ENCODE measurements around the gene FBXO33. TPM values are rescaled to one million over a fixed set of nuclear protein-coding genes. Genes with fewer than 3 reads are reported as not detected.
"Not testable (repeated sequence)": the region's sequence is repeated elsewhere in the genome, so short reads cannot be mapped to it uniquely, and the experiment has no call there.

Gene FBXO33
- total RNA-seq, 1 experiment from 2014 or later: 15.3 TPM

- no peaks in the 10 kb centered on the region for H3K9me3 ChIP-seq (replicated peaks)
- H3K27me3 ChIP-seq: no peaks in the 10 kb centered on the region
- no peak overlapping the region for H3K4me3 ChIP-seq
- H3K36me3 ChIP-seq: no peaks in the 10 kb centered on the region
- H3K27ac ChIP-seq: no peak overlapping the region
- DNase-seq: no peak
- no peaks in the 10 kb centered on the region for H3K4me1 ChIP-seq
Observed at GRCh38 chr14:39370415-39370814, 61.8 kb downstream of the FBXO33 start.

GRCh38 chr14:39369029-39369428, 63.2 kb downstream of the FBXO33 start:
- no peaks in the 10 kb centered on the region for H3K4me1 ChIP-seq
- H3K36me3 ChIP-seq: no peaks in the 10 kb centered on the region
- no peaks in the 10 kb centered on the region; the same call in 1 of the 2 replicates for H3K9me3 ChIP-seq (replicated peaks)
- H3K27ac ChIP-seq: no peak overlapping the region
- no peak overlapping the region for H3K4me3 ChIP-seq
- DNase-seq: no peak
- no peaks in the 10 kb centered on the region for H3K27me3 ChIP-seq

- H3K27ac ChIP-seq: no peak overlapping the region
- no peaks in the 10 kb centered on the region for H3K27me3 ChIP-seq
- no peaks in the 10 kb centered on the region; the same call in 1 of the 2 replicates for H3K9me3 ChIP-seq (replicated peaks)
- H3K4me1 ChIP-seq: no peaks in the 10 kb centered on the region
- no peaks in the 10 kb centered on the region for H3K36me3 ChIP-seq
- peak; percentile 56 to 74 for DNase-seq
- H3K4me3 ChIP-seq: no peak overlapping the region
Observed at GRCh38 chr14:39368261-39368959, 63.8 kb downstream of the FBXO33 start.

- H3K9me3 ChIP-seq (replicated peaks): no peaks in the 10 kb centered on the region; the same call in 1 of the 2 replicates
- H3K4me1 ChIP-seq: no peaks in the 10 kb centered on the region
- no peak overlapping the region for H3K27ac ChIP-seq
- DNase-seq: no peak
- H3K4me3 ChIP-seq: no peak overlapping the region
- H3K27me3 ChIP-seq: no peaks in the 10 kb centered on the region
- H3K36me3 ChIP-seq: no peaks in the 10 kb centered on the region
Observed at GRCh38 chr14:39367387-39367751, 64.9 kb downstream of the FBXO33 start.

- Histone ChIP-seq H3K27me3 (no peaks in the 10 kb centered on the region), H3K27ac (no peak overlapping the region), H3K4me3 (no peak overlapping the region), H3K9me3 (replicated peaks) (no peaks in the 10 kb centered on the region; the same call in 1 of the 2 replicates), H3K4me1 (no peaks in the 10 kb centered on the region), H3K36me3 (no peaks in the 10 kb centered on the region)
- DNase-seq: no peak
Observed at GRCh38 chr14:39366460-39367386, 65.5 kb downstream of the FBXO33 start.

- no peak for DNase-seq
- Histone ChIP-seq H3K4me3 (no peak overlapping the region), H3K27ac (no peak overlapping the region), H3K36me3 (no peaks in the 10 kb centered on the region), H3K27me3 (no peaks in the 10 kb centered on the region), H3K9me3 (replicated peaks) (no peaks in the 10 kb centered on the region; the same call in 1 of the 2 replicates), H3K4me1 (no peaks in the 10 kb centered on the region)
Observed at GRCh38 chr14:39365354-39365753, 66.9 kb downstream of the FBXO33 start.

GRCh38 chr14:39364509-39364908, 67.7 kb downstream of the FBXO33 start:
- no peak overlapping the region for H3K4me3 ChIP-seq
- no peaks in the 10 kb centered on the region for H3K36me3 ChIP-seq
- H3K4me1 ChIP-seq: no peaks in the 10 kb centered on the region
- no peaks in the 10 kb centered on the region for H3K27me3 ChIP-seq
- H3K27ac ChIP-seq: no peak overlapping the region
- H3K9me3 ChIP-seq (replicated peaks): no peaks in the 10 kb centered on the region; the same call in 1 of the 2 replicates
- DNase-seq: no peak

GRCh38 chr14:39361556-39361955, 70.7 kb downstream of the FBXO33 start:
- H3K4me3 ChIP-seq; H3K4me1 ChIP-seq; H3K9me3 ChIP-seq (replicated peaks); DNase-seq; H3K27me3 ChIP-seq; H3K27ac ChIP-seq; H3K36me3 ChIP-seq: not testable (repeated sequence)

- no peaks in the 10 kb centered on the region for H3K36me3 ChIP-seq
- no peaks in the 10 kb centered on the region; the same call in 1 of the 2 replicates for H3K9me3 ChIP-seq (replicated peaks)
- no peak for DNase-seq
- H3K4me3 ChIP-seq: no peak overlapping the region
- H3K27ac ChIP-seq: no peak overlapping the region
- H3K4me1 ChIP-seq: no peaks in the 10 kb centered on the region
- H3K27me3 ChIP-seq: no peaks in the 10 kb centered on the region
Observed at GRCh38 chr14:39360316-39360715, 71.9 kb downstream of the FBXO33 start.

GRCh38 chr14:39359069-39359468, 73.2 kb downstream of the FBXO33 start:
- H3K9me3 ChIP-seq (replicated peaks); H3K36me3 ChIP-seq; H3K27me3 ChIP-seq; H3K27ac ChIP-seq; H3K4me1 ChIP-seq; DNase-seq; H3K4me3 ChIP-seq: not testable (repeated sequence)

GRCh38 chr14:39351708-39352107, 80.5 kb downstream of the FBXO33 start:
- DNase-seq: no peak
- H3K27me3 ChIP-seq: no peaks in the 10 kb centered on the region
- H3K4me3 ChIP-seq: no peak overlapping the region
- H3K4me1 ChIP-seq: no peaks in the 10 kb centered on the region
- no peak overlapping the region for H3K27ac ChIP-seq
- H3K9me3 ChIP-seq (replicated peaks): 0 out of 2 replicates have a peak, but pooled peaks cover 3% of the 10 kb centered on the region
- H3K36me3 ChIP-seq: peaks cover 8% of the 10 kb centered on the region

GRCh38 chr14:39350866-39351265, 81.4 kb downstream of the FBXO33 start:
- Histone ChIP-seq H3K4me1 (no peaks in the 10 kb centered on the region), H3K4me3 (no peak overlapping the region), H3K27me3 (no peaks in the 10 kb centered on the region), H3K36me3 (peaks cover 13% of the 10 kb centered on the region), H3K9me3 (replicated peaks) (0 out of 2 replicates have a peak, but pooled peaks cover 3% of the 10 kb centered on the region), H3K27ac (no peak overlapping the region)
- DNase-seq: no peak

Data from SJCRH30 (cell line).